HL-60 (cell line): Measurements from ENCODE around the gene TFF3.

ENCODE experiments used
- DNase-seq, 2 experiments: peaks; one replicate each; pipeline ENCODE4 v3.0.0-alpha.2; 2010 to 2020; ENCODE audit warnings: low read depth in 1 of 2, low spot score in 1 of 2
- H3K27ac ChIP-seq: fragments of 250-450 bp; sonication (Bioruptor Pico); replicated peaks from 2 replicates; pipeline ENCODE4 v1.5.1; 2020; ENCODE audit warnings: mild to moderate bottlenecking, moderate library complexity
- H3K27me3 ChIP-seq: fragments of 250-450 bp; sonication (Bioruptor Pico); 2 replicates; pipeline ENCODE4 v1.5.1; 2021; ENCODE audit warnings: mild to moderate bottlenecking, moderate library complexity; ENCODE audit not compliant: insufficient read depth, poor library complexity, severe bottlenecking
- H3K4me3 ChIP-seq: replicated peaks from 2 replicates; pipeline ENCODE4 v1.5.1; 2011; ENCODE audit warnings: mild to moderate bottlenecking, control low read depth, low read length; ENCODE audit not compliant: insufficient read depth
- GABPA ChIP-seq: IDR thresholded peaks from 2 replicates; pipeline ENCODE4 v1.6.1; 2012; ENCODE audit warnings: low read depth
- POLR2AphosphoS5 ChIP-seq: IDR thresholded peaks from 2 replicates; pipeline ENCODE4 v1.6.1; 2012; ENCODE audit warnings: low read depth
- SPI1 ChIP-seq: IDR thresholded peaks from 2 replicates; pipeline ENCODE4 v1.6.1; 2012; ENCODE audit warnings: low read depth, mild to moderate bottlenecking, borderline replicate concordance
- TF ChIP-seq, protein P1 (sequence below): IDR thresholded peaks from one replicate; pipeline ENCODE4 v1.5.1; 2011; ENCODE audit warnings: low read length, control low read depth, inconsistent platforms; ENCODE audit not compliant: insufficient read depth
- TF ChIP-seq, protein P2 (sequence below): IDR thresholded peaks from 2 replicates; pipeline ENCODE4 v1.6.1; 2012; ENCODE audit warnings: low read depth; ENCODE audit not compliant: insufficient replicate concordance

TFF3 gene

DNA sequence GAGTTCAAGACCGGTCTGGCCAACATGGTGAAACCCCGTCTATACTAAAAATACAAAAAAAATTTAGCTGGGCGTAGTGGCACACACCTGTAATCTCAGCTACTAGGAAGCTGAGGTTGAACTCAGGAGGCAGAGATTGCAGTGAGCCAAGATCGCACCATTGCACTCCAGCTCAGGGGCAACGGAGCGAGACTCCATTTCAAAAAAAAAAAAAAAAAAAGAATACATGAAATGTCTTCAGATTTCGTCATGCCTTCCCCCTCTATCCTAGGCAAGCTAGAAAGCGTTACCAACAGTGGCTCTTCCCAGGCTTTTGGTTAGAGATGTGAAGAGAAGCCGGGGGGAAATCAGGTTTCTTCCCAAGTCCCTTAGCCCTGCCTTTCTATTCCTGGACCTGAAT is 47.5 kb upstream of the TFF3 start:
- TF ChIP-seq POLR2AphosphoS5 = no peak
- TF ChIP-seq GABPA = no peak
- TF ChIP-seq, protein P1, sequence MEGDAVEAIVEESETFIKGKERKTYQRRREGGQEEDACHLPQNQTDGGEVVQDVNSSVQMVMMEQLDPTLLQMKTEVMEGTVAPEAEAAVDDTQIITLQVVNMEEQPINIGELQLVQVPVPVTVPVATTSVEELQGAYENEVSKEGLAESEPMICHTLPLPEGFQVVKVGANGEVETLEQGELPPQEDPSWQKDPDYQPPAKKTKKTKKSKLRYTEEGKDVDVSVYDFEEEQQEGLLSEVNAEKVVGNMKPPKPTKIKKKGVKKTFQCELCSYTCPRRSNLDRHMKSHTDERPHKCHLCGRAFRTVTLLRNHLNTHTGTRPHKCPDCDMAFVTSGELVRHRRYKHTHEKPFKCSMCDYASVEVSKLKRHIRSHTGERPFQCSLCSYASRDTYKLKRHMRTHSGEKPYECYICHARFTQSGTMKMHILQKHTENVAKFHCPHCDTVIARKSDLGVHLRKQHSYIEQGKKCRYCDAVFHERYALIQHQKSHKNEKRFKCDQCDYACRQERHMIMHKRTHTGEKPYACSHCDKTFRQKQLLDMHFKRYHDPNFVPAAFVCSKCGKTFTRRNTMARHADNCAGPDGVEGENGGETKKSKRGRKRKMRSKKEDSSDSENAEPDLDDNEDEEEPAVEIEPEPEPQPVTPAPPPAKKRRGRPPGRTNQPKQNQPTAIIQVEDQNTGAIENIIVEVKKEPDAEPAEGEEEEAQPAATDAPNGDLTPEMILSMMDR = no peak
- no peak for TF ChIP-seq SPI1
- TF ChIP-seq, protein P2, sequence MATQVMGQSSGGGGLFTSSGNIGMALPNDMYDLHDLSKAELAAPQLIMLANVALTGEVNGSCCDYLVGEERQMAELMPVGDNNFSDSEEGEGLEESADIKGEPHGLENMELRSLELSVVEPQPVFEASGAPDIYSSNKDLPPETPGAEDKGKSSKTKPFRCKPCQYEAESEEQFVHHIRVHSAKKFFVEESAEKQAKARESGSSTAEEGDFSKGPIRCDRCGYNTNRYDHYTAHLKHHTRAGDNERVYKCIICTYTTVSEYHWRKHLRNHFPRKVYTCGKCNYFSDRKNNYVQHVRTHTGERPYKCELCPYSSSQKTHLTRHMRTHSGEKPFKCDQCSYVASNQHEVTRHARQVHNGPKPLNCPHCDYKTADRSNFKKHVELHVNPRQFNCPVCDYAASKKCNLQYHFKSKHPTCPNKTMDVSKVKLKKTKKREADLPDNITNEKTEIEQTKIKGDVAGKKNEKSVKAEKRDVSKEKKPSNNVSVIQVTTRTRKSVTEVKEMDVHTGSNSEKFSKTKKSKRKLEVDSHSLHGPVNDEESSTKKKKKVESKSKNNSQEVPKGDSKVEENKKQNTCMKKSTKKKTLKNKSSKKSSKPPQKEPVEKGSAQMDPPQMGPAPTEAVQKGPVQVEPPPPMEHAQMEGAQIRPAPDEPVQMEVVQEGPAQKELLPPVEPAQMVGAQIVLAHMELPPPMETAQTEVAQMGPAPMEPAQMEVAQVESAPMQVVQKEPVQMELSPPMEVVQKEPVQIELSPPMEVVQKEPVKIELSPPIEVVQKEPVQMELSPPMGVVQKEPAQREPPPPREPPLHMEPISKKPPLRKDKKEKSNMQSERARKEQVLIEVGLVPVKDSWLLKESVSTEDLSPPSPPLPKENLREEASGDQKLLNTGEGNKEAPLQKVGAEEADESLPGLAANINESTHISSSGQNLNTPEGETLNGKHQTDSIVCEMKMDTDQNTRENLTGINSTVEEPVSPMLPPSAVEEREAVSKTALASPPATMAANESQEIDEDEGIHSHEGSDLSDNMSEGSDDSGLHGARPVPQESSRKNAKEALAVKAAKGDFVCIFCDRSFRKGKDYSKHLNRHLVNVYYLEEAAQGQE = no peak
- DNase-seq = no peak
- Histone ChIP-seq H3K4me3 (no peak overlapping the region), H3K27ac (no peak overlapping the region), H3K27me3 (peaks cover 3% of the 10 kb centered on the region)

DNA sequence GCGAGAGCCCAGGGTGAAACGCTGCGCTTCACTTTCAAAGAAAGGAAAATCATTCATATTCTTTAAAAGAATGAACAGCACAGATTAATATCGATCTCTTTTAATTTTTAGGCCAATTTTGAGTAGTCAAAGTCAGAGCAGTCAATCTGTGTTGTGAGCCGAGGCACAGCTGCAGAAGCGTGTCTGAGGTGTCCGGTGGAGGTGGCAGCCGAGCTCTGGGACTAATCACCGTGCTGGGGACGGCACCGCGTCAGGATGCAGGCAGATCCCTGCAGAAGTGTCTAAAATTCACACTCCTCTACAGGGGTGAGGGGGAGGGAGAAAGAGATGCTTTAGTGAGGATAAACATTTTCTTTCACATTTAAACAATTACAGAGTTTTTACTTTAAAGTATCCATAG is 47.0 kb upstream of the TFF3 start:
- Histone ChIP-seq H3K27ac (no peak overlapping the region), H3K4me3 (no peak overlapping the region), H3K27me3 (peaks cover 3% of the 10 kb centered on the region)
- no peak for TF ChIP-seq POLR2AphosphoS5
- no peak for TF ChIP-seq GABPA
- TF ChIP-seq, protein P1 = no peak
- TF ChIP-seq, protein P2 = no peak
- TF ChIP-seq SPI1 = no peak
- DNase-seq = no peak

DNA sequence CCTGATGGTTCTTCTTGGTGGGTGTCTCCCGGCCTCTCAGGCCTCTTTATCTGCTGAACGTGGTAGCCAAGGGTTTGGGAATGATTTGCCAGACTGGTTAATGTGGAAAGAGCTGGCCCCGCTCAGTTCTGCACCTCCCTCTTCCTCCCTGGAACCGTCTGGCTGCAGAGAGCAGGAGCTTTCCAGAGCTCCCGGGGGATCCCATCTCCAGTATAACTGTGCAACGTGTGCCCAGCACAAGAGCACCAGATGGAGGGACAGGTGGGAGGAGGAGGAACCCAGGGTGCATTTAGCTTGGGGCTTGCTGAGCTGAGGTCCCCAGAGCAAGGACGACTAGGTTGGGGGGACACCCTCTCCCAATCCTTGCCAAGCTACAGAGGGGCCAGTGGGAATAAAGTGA is 46.1 kb upstream of the TFF3 start:
- H3K27me3 ChIP-seq = peaks cover 3% of the 10 kb centered on the region
- DNase-seq = no peak
- H3K4me3 ChIP-seq = no peak overlapping the region
- TF ChIP-seq POLR2AphosphoS5 = no peak
- TF ChIP-seq SPI1 = no peak
- TF ChIP-seq, protein P2 = no peak
- TF ChIP-seq, protein P1 = no peak
- no peak for TF ChIP-seq GABPA
- no peak overlapping the region for H3K27ac ChIP-seq
